Measurements from ENCODE around the gene OR6J1. TPM values are rescaled to one million over a fixed set of nuclear protein-coding genes. Genes with fewer than 3 reads are reported as not detected.
"Not testable (repeated sequence)": the region's sequence is repeated elsewhere in the genome, so short reads cannot be mapped to it uniquely, and the experiment has no call there.

OR6J1 gene
- total RNA-seq, result not detected

- Mint-ChIP-seq H3K36me3 (ENCODE audit: low read depth) (no peaks in the 10 kb centered on the region), H3K27ac (no peak within 1 kb of the TSS), H3K27me3 (peaks cover 2% of the 10 kb centered on the region), H3K9me3 (no peaks in the 10 kb centered on the region), H3K4me3 (no peak within 1 kb of the TSS), H3K4me1 (peaks cover 6% of the 10 kb centered on the region)
- CTCF ChIA-PET, result interaction anchor here (0.9 to 1.8 kb wide), 4 partner anchors 45 to 727 kb away, joined by 3 to 5 read pairs (median 3); partner anchors contain the start of gene DAD1
- DNase-seq, result no peak
- POLR2A ChIA-PET, result interaction anchor here (0.9 kb wide), 1 partner anchor 87 kb away, joined by 3 read pairs; no protein-coding TSS in a partner anchor
These were observed at the start of gene OR6J1 for GRCh38 chr14:22644305-22644635. TSS of gene OR6J1 (minus strand) at chr14:22644352. CDS start at chr14:22634811, 9,541 bp downstream.

- peaks cover 65% of the 10 kb centered on the region for H3K27me3 Mint-ChIP-seq
- ChIA-PET POLR2A (no interaction called here), CTCF (no interaction called here)
- no peak for DNase-seq
- no peak overlapping the region for H3K27ac Mint-ChIP-seq
- H3K9me3 Mint-ChIP-seq, result peaks cover 11% of the 10 kb centered on the region
- H3K36me3 Mint-ChIP-seq (ENCODE audit: low read depth), result no peaks in the 10 kb centered on the region
- H3K4me3 Mint-ChIP-seq, result no peak overlapping the region
- H3K4me1 Mint-ChIP-seq, result peaks cover 1% of the 10 kb centered on the region
These were observed 48.0 kb upstream of the OR6J1 start for GRCh38 chr14:22692194-22692593.

- peaks cover 11% of the 10 kb centered on the region for H3K9me3 Mint-ChIP-seq
- H3K27me3 Mint-ChIP-seq, result peaks cover 69% of the 10 kb centered on the region
These were observed 47.0 kb upstream of the OR6J1 start for GRCh38 chr14:22691171-22691570.

GRCh38 chr14:22689199-22689598, 45.0 kb upstream of the OR6J1 start:
- no peak overlapping the region for H3K4me3 Mint-ChIP-seq
- ChIA-PET POLR2A (no interaction called here), CTCF (interaction anchor here (0.7 kb wide), 1 partner anchor 30 kb away, joined by 3 read pairs; no protein-coding TSS in a partner anchor)
- peaks cover 12% of the 10 kb centered on the region for H3K9me3 Mint-ChIP-seq
- peaks cover 72% of the 10 kb centered on the region for H3K27me3 Mint-ChIP-seq
- peaks cover 1% of the 10 kb centered on the region for H3K4me1 Mint-ChIP-seq
- no peak overlapping the region for H3K27ac Mint-ChIP-seq
- DNase-seq, result no peak
- H3K36me3 Mint-ChIP-seq (ENCODE audit: low read depth), result no peaks in the 10 kb centered on the region

More at GRCh38 chr14:22691171-22691570, 47.0 kb upstream of the OR6J1 start:
- Mint-ChIP-seq H3K4me3 (no peak overlapping the region), H3K36me3 (ENCODE audit: low read depth) (no peaks in the 10 kb centered on the region), H3K27ac (no peak overlapping the region), H3K4me1 (peaks cover 1% of the 10 kb centered on the region)
- DNase-seq, result no peak
- ChIA-PET POLR2A (no interaction called here), CTCF (interaction anchor here (0.7 kb wide), 1 partner anchor 22 kb away, joined by 3 read pairs; no protein-coding TSS in a partner anchor)

- H3K36me3 Mint-ChIP-seq (ENCODE audit: low read depth); H3K27ac Mint-ChIP-seq; CTCF ChIA-PET; H3K4me1 Mint-ChIP-seq; H3K9me3 Mint-ChIP-seq; H3K4me3 Mint-ChIP-seq; DNase-seq; POLR2A ChIA-PET: not testable (repeated sequence)
- H3K27me3 Mint-ChIP-seq, result peaks cover 73% of the 10 kb centered on the region
These were observed 43.8 kb upstream of the OR6J1 start for GRCh38 chr14:22687969-22688368.

GRCh38 chr14:22686176-22686611, 42.0 kb upstream of the OR6J1 start:
- CTCF ChIA-PET; H3K36me3 Mint-ChIP-seq (ENCODE audit: low read depth); DNase-seq; H3K9me3 Mint-ChIP-seq; H3K4me1 Mint-ChIP-seq; H3K4me3 Mint-ChIP-seq; POLR2A ChIA-PET; H3K27ac Mint-ChIP-seq: not testable (repeated sequence)
- peaks cover 71% of the 10 kb centered on the region for H3K27me3 Mint-ChIP-seq

GRCh38 chr14:22685467-22685866, 41.3 kb upstream of the OR6J1 start:
- H3K4me1 Mint-ChIP-seq, result peaks cover 1% of the 10 kb centered on the region
- H3K4me3 Mint-ChIP-seq, result no peak overlapping the region
- ChIA-PET POLR2A (no interaction called here), CTCF (no interaction called here)
- DNase-seq, result no peak
- H3K27me3 Mint-ChIP-seq, result peaks cover 64% of the 10 kb centered on the region
- H3K27ac Mint-ChIP-seq, result no peak overlapping the region
- H3K9me3 Mint-ChIP-seq, result peaks cover 4% of the 10 kb centered on the region
- H3K36me3 Mint-ChIP-seq (ENCODE audit: low read depth), result no peaks in the 10 kb centered on the region

- H3K4me3 Mint-ChIP-seq, POLR2A ChIA-PET, CTCF ChIA-PET: not testable (repeated sequence)
These were observed 39.3 kb upstream of the OR6J1 start for GRCh38 chr14:22683428-22683827.

GRCh38 chr14:22678221-22678620, 34.1 kb upstream of the OR6J1 start:
- H3K27me3 Mint-ChIP-seq, result peaks cover 51% of the 10 kb centered on the region
- H3K9me3 Mint-ChIP-seq, result no peaks in the 10 kb centered on the region
- H3K36me3 Mint-ChIP-seq (ENCODE audit: low read depth), result no peaks in the 10 kb centered on the region
- H3K4me1 Mint-ChIP-seq, result no peaks in the 10 kb centered on the region
- POLR2A ChIA-PET, result no interaction called here
- no peak overlapping the region for H3K4me3 Mint-ChIP-seq
- no peak for DNase-seq
- CTCF ChIA-PET, result no interaction called here
- H3K27ac Mint-ChIP-seq, result no peak overlapping the region

More at GRCh38 chr14:22683428-22683827, 39.3 kb upstream of the OR6J1 start:
- H3K4me1 Mint-ChIP-seq; H3K27ac Mint-ChIP-seq; H3K36me3 Mint-ChIP-seq (ENCODE audit: low read depth); DNase-seq; H3K9me3 Mint-ChIP-seq: not testable (repeated sequence)
- H3K27me3 Mint-ChIP-seq, result peaks cover 66% of the 10 kb centered on the region

- DNase-seq; H3K4me3 Mint-ChIP-seq; H3K36me3 Mint-ChIP-seq (ENCODE audit: low read depth); H3K9me3 Mint-ChIP-seq; H3K27ac Mint-ChIP-seq; H3K4me1 Mint-ChIP-seq; CTCF ChIA-PET: not testable (repeated sequence)
- POLR2A ChIA-PET, result interaction anchor here (0.6 kb wide), 1 partner anchor 52 kb away, joined by 4 read pairs; no protein-coding TSS in a partner anchor
- H3K27me3 Mint-ChIP-seq, result peaks cover 49% of the 10 kb centered on the region
These were observed 33.4 kb upstream of the OR6J1 start for GRCh38 chr14:22677551-22677950.

- Mint-ChIP-seq H3K4me1 (peaks cover 7% of the 10 kb centered on the region), H3K27me3 (peaks cover 22% of the 10 kb centered on the region), H3K36me3 (ENCODE audit: low read depth) (peaks cover 3% of the 10 kb centered on the region), H3K27ac (no peak overlapping the region), H3K4me3 (no peak overlapping the region), H3K9me3 (peaks cover 11% of the 10 kb centered on the region)
- CTCF ChIA-PET, result no interaction called here
- DNase-seq, result no peak
- POLR2A ChIA-PET, result no interaction called here
These were observed 27.5 kb upstream of the OR6J1 start for GRCh38 chr14:22671622-22672021.

- H3K4me3 Mint-ChIP-seq, result no peak overlapping the region
- no peak for DNase-seq
- ChIA-PET POLR2A (no interaction called here), CTCF (no interaction called here)
- peaks cover 7% of the 10 kb centered on the region for H3K4me1 Mint-ChIP-seq
- peaks cover 3% of the 10 kb centered on the region for H3K36me3 Mint-ChIP-seq (ENCODE audit: low read depth)
- peaks cover 11% of the 10 kb centered on the region for H3K27me3 Mint-ChIP-seq
- H3K27ac Mint-ChIP-seq, result no peak overlapping the region
- H3K9me3 Mint-ChIP-seq, result peaks cover 11% of the 10 kb centered on the region
These were observed 24.7 kb upstream of the OR6J1 start for GRCh38 chr14:22668863-22669262.

GRCh38 chr14:22668417-22668816, 24.3 kb upstream of the OR6J1 start:
- H3K36me3 Mint-ChIP-seq (ENCODE audit: low read depth), result peaks cover 3% of the 10 kb centered on the region

GRCh38 chr14:22667881-22668280, 23.7 kb upstream of the OR6J1 start:
- CTCF ChIA-PET, result no interaction called here
- H3K36me3 Mint-ChIP-seq (ENCODE audit: low read depth), result peaks cover 3% of the 10 kb centered on the region
- POLR2A ChIA-PET, result no interaction called here
- H3K4me1 Mint-ChIP-seq, result peaks cover 7% of the 10 kb centered on the region
- no peak overlapping the region for H3K4me3 Mint-ChIP-seq
- DNase-seq, result no peak
- H3K9me3 Mint-ChIP-seq, result peaks cover 11% of the 10 kb centered on the region
- no peak overlapping the region for H3K27ac Mint-ChIP-seq
- peaks cover 5% of the 10 kb centered on the region for H3K27me3 Mint-ChIP-seq

More at GRCh38 chr14:22668417-22668816, 24.3 kb upstream of the OR6J1 start:
- no peak for DNase-seq
- H3K9me3 Mint-ChIP-seq, result peaks cover 11% of the 10 kb centered on the region
- H3K27me3 Mint-ChIP-seq, result peaks cover 7% of the 10 kb centered on the region
- CTCF ChIA-PET, result no interaction called here
- H3K4me3 Mint-ChIP-seq, result no peak overlapping the region
- POLR2A ChIA-PET, result no interaction called here
- peaks cover 7% of the 10 kb centered on the region for H3K4me1 Mint-ChIP-seq
- no peak overlapping the region for H3K27ac Mint-ChIP-seq
